Left lung (tissue), 10 donors: ENCODE results near the gene PIEZO2. TPM values are rescaled to one million over a fixed set of nuclear protein-coding genes. Genes with fewer than 3 reads are reported as not detected.
A peak's percentile ranks its signal among the peaks of the same experiment; 100 is the strongest.
"Not testable (repeated sequence)": the region's sequence is repeated elsewhere in the genome, so short reads cannot be mapped to it uniquely, and the experiment has no call there.

Experiments
- ATAC-seq: fragments of 200-7000 bp; cut with Tn5 transposase; one replicate; pipeline ENCODE4 v1.9.1; 2020; ENCODE audit warnings: moderate library complexity
- DNase-seq, 4 donors: peaks; one replicate each; pipeline ENCODE4 v3.0.0-alpha.2; 2013 to 2020
- H3K27ac ChIP-seq, 2 donors: fragments of 200-600 bp; sonication (generic) in 1 of 2; one replicate each; pipeline versions ENCODE4 v1.5.0 to v1.8.0; 2020 to 2021
- H3K27me3 ChIP-seq, 2 donors: fragments of 200-600 bp; sonication (generic) in 1 of 2; one replicate each; pipeline versions ENCODE4 v1.5.0 to v1.8.0; 2020 to 2021
- H3K36me3 ChIP-seq, 2 donors: fragments of 200-600 bp; sonication (generic) in 1 of 2; one replicate each; pipeline versions ENCODE4 v1.5.0 to v1.8.0; 2020 to 2021
- H3K4me1 ChIP-seq, 2 donors: fragments of 200-600 bp; one replicate each; pipeline ENCODE4 v1.8.0; 2021
- H3K4me3 ChIP-seq, 2 donors: fragments of 200-600 bp; sonication (generic) in 1 of 2; one replicate each; pipeline versions ENCODE4 v1.5.0 to v1.8.0; 2020 to 2021; ENCODE audit warnings: mild to moderate bottlenecking in 1 of 2
- H3K9me3 ChIP-seq, 2 donors: fragments of 200-600 bp; sonication (generic) in 1 of 2; one replicate each; pipeline versions ENCODE4 v1.5.0 to v1.8.0; 2020 to 2021
- CTCF ChIP-seq, 2 donors: fragments of 200-600 bp; sonication (generic) in 1 of 2; IDR thresholded peaks; one replicate each; pipeline versions ENCODE4 v1.5.0 to v1.8.0; 2021; ENCODE audit warnings: antibody characterized with exemption in 2 of 2
- intact Hi-C, 2 donors: fragments of 100-400 bp; cut with DNase I; formaldehyde crosslinking; loops; one replicate each; pipeline versions ENCODE4 v1.11.2 to v1.14.2; 2022
- polyA plus RNA-seq, 6 donors: library from polyadenylated mRNA; unstranded; fragments of 120-200 nt; gene quantifications; one replicate each; pipeline ENCODE4 v1.2.1, GENCODE V29; 2013; ENCODE audit not compliant: insufficient read length in 6 of 6
- total RNA-seq, 2 donors: library from RNA; stranded (reverse); fragmentation: NEBNext Ultra II Directional; extraction: Animal tissue kit (Norgen Biotek cat#: 25700); gene quantifications; one replicate each; pipeline ENCODE4 v1.2.1, GENCODE V29; 2021
- donor health status: DM: no; HTN: yes; CAD: no.
- donor health status: DM: no; HTN: no; CAD: no.

PIEZO2 gene
- total and polyA plus RNA-seq, 8 donors: 40.3 to 270 (median 233) TPM

DNA sequence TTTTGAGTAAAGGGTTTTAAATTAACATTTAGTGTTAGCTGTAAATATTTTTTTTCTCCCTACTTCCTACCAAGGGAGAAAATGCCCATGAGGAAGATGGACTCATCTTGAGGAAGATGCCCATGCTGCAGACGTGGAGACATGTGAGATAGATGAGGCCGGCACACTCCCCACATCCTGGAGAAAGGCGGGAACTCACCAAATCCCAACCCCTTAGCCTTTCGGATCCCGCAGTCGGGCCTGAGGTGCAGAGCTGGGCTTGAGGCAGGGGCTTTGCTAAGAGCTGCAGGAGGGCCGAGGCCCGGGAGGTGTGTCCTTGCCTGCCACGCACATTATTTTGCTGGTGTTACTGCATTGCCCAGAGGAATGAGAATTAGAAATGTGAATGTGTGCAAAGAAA lies 485.6 kb downstream of the PIEZO2 start:
- no peak overlapping the region for H3K27ac ChIP-seq
- no peaks in the 10 kb centered on the region for H3K36me3 ChIP-seq
- no peak for DNase-seq
- no peak overlapping the region for H3K4me3 ChIP-seq
- no peaks in the 10 kb centered on the region for H3K27me3 ChIP-seq
- intact Hi-C loops: no loop called here
- H3K4me1 ChIP-seq: no peaks in the 10 kb centered on the region
- no peaks in the 10 kb centered on the region for H3K9me3 ChIP-seq
- no peak for ATAC-seq
- TF ChIP-seq CTCF (IDR thresholded peaks at IDR 0.05): no peak

- no peak for TF ChIP-seq CTCF (IDR thresholded peaks at IDR 0.05)
- no peak for DNase-seq
- Histone ChIP-seq H3K27ac (no peak overlapping the region), H3K27me3 (no peaks in the 10 kb centered on the region), H3K9me3 (no peaks in the 10 kb centered on the region), H3K4me3 (no peak overlapping the region), H3K36me3 (no peaks in the 10 kb centered on the region), H3K4me1 (no peaks in the 10 kb centered on the region)
- peak; percentile 73 for ATAC-seq
- intact Hi-C loops: no loop called here
Measured at GRCh38 chr18:10661317-10661716, 488.1 kb downstream of the PIEZO2 start.

- DNase-seq: peak in 2 of 4 donors; percentile 54 to 75
- H3K27ac ChIP-seq: no peak overlapping the region
- peak; percentile 77 for ATAC-seq
Measured at GRCh38 chr18:10660179-10660884, 489.0 kb downstream of the PIEZO2 start.

GRCh38 chr18:10659594-10659993 lies 489.8 kb downstream of the PIEZO2 start:
- ATAC-seq (no peak), DNase-seq (no peak)
- H3K27ac ChIP-seq: no peak overlapping the region
- H3K4me1 ChIP-seq: no peaks in the 10 kb centered on the region
- intact Hi-C loops: no loop called here
- H3K36me3 ChIP-seq: no peaks in the 10 kb centered on the region
- no peaks in the 10 kb centered on the region for H3K9me3 ChIP-seq
- TF ChIP-seq CTCF (IDR thresholded peaks at IDR 0.05): no peak
- H3K4me3 ChIP-seq: no peak overlapping the region
- no peaks in the 10 kb centered on the region for H3K27me3 ChIP-seq

More at GRCh38 chr18:10660179-10660884, 489.0 kb downstream of the PIEZO2 start:
- TF ChIP-seq CTCF (IDR thresholded peaks at IDR 0.05): no peak
- no peaks in the 10 kb centered on the region for H3K27me3 ChIP-seq
- intact Hi-C loops: no loop called here
- no peaks in the 10 kb centered on the region for H3K9me3 ChIP-seq
- H3K4me1 ChIP-seq: no peaks in the 10 kb centered on the region
- no peaks in the 10 kb centered on the region for H3K36me3 ChIP-seq
- no peak overlapping the region for H3K4me3 ChIP-seq

- Histone ChIP-seq H3K27me3 (no peaks in the 10 kb centered on the region), H3K27ac (no peak overlapping the region), H3K4me3 (no peak overlapping the region), H3K9me3 (no peaks in the 10 kb centered on the region), H3K4me1 (no peaks in the 10 kb centered on the region), H3K36me3 (no peaks in the 10 kb centered on the region)
- intact Hi-C loops: no loop called here
- TF ChIP-seq CTCF (IDR thresholded peaks at IDR 0.05): no peak
- no peak for ATAC-seq
- no peak for DNase-seq
Measured at GRCh38 chr18:10659000-10659399, 490.4 kb downstream of the PIEZO2 start.

GRCh38 chr18:10644003-10644402 lies 505.4 kb downstream of the PIEZO2 start:
- H3K27me3 ChIP-seq: not testable (repeated sequence)

DNA sequence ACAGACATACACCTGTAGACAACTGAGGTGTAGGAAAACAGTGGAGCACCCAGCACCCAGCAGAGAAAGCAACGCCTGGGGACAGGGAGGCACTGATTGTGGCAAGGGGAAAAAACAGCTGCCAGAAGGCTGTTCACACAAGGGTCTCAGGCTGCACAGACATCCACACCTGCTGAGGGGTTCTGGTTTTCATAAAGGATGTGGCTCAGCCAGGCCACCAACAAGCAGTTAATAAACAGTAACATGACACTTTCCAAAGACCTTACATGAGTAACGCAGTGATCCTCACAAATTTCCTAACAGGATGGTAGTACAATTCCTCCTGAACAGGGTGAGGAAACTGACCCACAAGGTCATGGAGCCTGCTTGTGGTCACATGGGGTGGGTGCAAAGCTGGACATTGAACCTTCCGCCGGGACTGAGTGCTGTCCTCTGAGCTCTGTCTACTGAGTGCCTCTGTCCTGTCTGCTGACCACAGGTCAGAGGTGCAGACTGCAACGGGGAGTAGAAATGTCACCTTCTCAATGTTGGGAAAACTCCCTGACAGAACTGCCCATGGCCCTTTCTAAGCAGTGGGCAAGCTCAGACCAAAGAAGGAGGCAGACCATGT lies 506.3 kb downstream of the PIEZO2 start:
- DNase-seq, H3K36me3 ChIP-seq, H3K27me3 ChIP-seq, H3K9me3 ChIP-seq, H3K27ac ChIP-seq, H3K4me3 ChIP-seq, intact Hi-C loops, H3K4me1 ChIP-seq, ATAC-seq: not testable (repeated sequence)

More at GRCh38 chr18:10644003-10644402, 505.4 kb downstream of the PIEZO2 start:
- H3K4me1 ChIP-seq, H3K36me3 ChIP-seq, H3K27ac ChIP-seq, DNase-seq, intact Hi-C loops, H3K9me3 ChIP-seq, H3K4me3 ChIP-seq, ATAC-seq: not testable (repeated sequence)

DNA sequence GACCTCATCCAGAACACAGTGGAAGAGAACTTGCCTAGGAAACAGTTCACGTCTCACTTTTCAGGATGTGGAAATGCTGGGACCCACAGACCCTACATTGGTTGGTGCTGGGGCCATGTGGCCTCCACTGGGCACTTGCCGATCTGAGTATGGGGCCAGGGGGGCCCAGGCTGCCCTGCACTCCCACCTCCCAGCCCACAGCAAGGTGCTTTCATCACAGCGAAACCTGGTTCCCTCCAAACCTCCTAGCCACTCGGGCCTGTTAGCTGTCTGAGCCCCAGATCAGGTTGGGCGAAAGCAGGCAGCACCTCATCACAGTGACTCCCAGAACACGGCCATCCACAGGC lies 510.9 kb downstream of the PIEZO2 start:
- H3K4me3 ChIP-seq, H3K27me3 ChIP-seq, H3K36me3 ChIP-seq, intact Hi-C loops, H3K4me1 ChIP-seq, ATAC-seq, DNase-seq, H3K27ac ChIP-seq, H3K9me3 ChIP-seq: not testable (repeated sequence)
